Pancreas (tissue), 10 donors: ENCODE data around the gene CLN5. TPM values are rescaled to one million over a fixed set of nuclear protein-coding genes. Genes with fewer than 3 reads are reported as not detected.

Experiments
- ATAC-seq, 4 donors: fragments of 200-7000 bp; cut with Tn5 transposase; one replicate each; pipeline versions ENCODE4 v1.8.0 to v1.9.1; 2020; ENCODE audit warnings: mild to moderate bottlenecking in 4 of 4, moderate library complexity in 4 of 4
- DNase-seq, 6 donors: peaks; one replicate each; pipeline ENCODE4 v3.0.0-alpha.2; 2020
- FAIRE-seq: peaks from 2 replicates; lab custom pipeline; 2012; peaks lifted over from hg19 to GRCh38; lab: Jason Lieb, UNC
- H3K27ac ChIP-seq, 4 donors: fragments of 200-600 bp; sonication (generic); 1 replicate in 3 of 4; 2 replicates in 1 of 4; pipeline versions ENCODE4 v1.5.0 to v1.8.0; 2020
- H3K27me3 ChIP-seq, 4 donors: fragments of 200-600 bp; one replicate each; pipeline ENCODE4 v1.8.0; 2021
- H3K36me3 ChIP-seq, 3 donors: fragments of 200-600 bp; sonication (generic) in 1 of 3; one replicate each; pipeline versions ENCODE4 v1.5.0 to v1.8.0; 2020 to 2021
- H3K4me1 ChIP-seq, 3 donors: fragments of 200-600 bp; one replicate each; pipeline ENCODE4 v1.8.0; 2021
- H3K4me3 ChIP-seq, 4 donors: fragments of 200-600 bp; sonication (generic) in 2 of 4; one replicate each; pipeline versions ENCODE4 v1.5.0 to v1.8.0; 2020 to 2021
- H3K9me3 ChIP-seq, 4 donors: fragments of 200-600 bp; one replicate each; pipeline ENCODE4 v1.8.0; 2021
- WGBS, 2 donors: extraction: QIAGEN DNeasy Blood & Tissue Kit; methylation state at CpG; one replicate each; pipeline ENCODE4 v1.1.7; 2013; 5-methylcytosine and 5-hydroxymethylcytosine counted together
- intact Hi-C, 3 donors: fragments of 100-400 bp; cut with DNase I; formaldehyde crosslinking; loops; one replicate each; pipeline versions ENCODE4 v1.11.1 to v1.14.2; 2022
- polyA plus RNA-seq, 2 donors: library from polyadenylated mRNA; stranded (reverse); fragments of 200-250 nt; gene quantifications; one replicate each; pipeline ENCODE4 v1.2.3, GENCODE V29; 2013
- total RNA-seq, 6 donors: library from RNA; stranded (reverse); fragmentation: NEBNext Ultra II Directional in 4 of 6; extraction: Animal tissue kit (Norgen Biotek cat#: 25700) in 4 of 6; gene quantifications; one replicate each; pipeline versions ENCODE4 v1.2.1 to v1.2.4, GENCODE V29; 2021 to 2023
- TF ChIP-seq, protein P1 (sequence below), 4 donors: fragments of 200-600 bp; sonication (generic) in 3 of 4; IDR thresholded peaks; one replicate each; pipeline versions ENCODE4 v1.5.0 to v1.8.0; 2021; ENCODE audit warnings: antibody characterized with exemption in 4 of 4
- donor health status: healthy with polysubstance abuse.
- donor health status: DM: no; HTN: no; CAD: no; lungs with moderate emphysema.
- donor health status: DM: no; HTN: no; CAD: no.
- donor health status: control.
- donor health status: control.
- donor health status: Bipolar disorder and iron deficiency.
- donor health status: DM: yes; HTN: yes; CAD: no.
- donor health status: DM: no; HTN: no; CAD: no.
- donor health status: DM: no; HTN: no; CAD: no.
- donor health status: DM: yes; HTN: yes; CAD: no.

CLN5 gene
- total and polyA plus RNA-seq, 8 donors = 9.1 to 24.3 (median 18.1) TPM

DNA sequence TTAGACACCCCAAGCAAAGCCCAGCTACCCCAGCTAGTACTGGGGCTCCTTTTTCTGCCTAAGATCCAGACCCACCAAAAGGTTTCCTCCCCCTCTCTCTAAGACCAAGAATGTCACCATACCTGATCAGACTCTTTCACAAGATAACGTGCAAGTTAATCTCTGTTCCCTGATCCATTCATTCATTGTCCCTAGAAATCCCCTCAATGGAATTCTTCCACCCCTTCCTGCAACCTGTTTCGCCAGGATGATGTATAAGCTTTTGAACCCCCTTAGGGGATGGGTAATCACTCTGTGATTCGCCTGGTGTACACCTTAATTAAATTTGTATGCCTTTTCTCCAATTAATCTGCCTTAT is 17.3 kb upstream of the CLN5 start:
- H3K4me1 ChIP-seq = no peaks in the 10 kb centered on the region
- FAIRE-seq = no peak
- H3K27me3 ChIP-seq = peaks cover 0 to 10% (median 0%) of the 10 kb centered on the region in 4 donors
- ATAC-seq = no peak
- no peak for DNase-seq
- no peaks in the 10 kb centered on the region for H3K36me3 ChIP-seq
- no peak overlapping the region for H3K27ac ChIP-seq
- H3K9me3 ChIP-seq = no peaks in the 10 kb centered on the region
- intact Hi-C loops = no loop called here
- 75 to 88% methylated on average over 3 of the region's 3 CpGs for WGBS, 2 donors
- H3K4me3 ChIP-seq = no peak overlapping the region
- TF ChIP-seq, protein P1, sequence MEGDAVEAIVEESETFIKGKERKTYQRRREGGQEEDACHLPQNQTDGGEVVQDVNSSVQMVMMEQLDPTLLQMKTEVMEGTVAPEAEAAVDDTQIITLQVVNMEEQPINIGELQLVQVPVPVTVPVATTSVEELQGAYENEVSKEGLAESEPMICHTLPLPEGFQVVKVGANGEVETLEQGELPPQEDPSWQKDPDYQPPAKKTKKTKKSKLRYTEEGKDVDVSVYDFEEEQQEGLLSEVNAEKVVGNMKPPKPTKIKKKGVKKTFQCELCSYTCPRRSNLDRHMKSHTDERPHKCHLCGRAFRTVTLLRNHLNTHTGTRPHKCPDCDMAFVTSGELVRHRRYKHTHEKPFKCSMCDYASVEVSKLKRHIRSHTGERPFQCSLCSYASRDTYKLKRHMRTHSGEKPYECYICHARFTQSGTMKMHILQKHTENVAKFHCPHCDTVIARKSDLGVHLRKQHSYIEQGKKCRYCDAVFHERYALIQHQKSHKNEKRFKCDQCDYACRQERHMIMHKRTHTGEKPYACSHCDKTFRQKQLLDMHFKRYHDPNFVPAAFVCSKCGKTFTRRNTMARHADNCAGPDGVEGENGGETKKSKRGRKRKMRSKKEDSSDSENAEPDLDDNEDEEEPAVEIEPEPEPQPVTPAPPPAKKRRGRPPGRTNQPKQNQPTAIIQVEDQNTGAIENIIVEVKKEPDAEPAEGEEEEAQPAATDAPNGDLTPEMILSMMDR (IDR thresholded peaks at IDR 0.05) = no peak

DNA sequence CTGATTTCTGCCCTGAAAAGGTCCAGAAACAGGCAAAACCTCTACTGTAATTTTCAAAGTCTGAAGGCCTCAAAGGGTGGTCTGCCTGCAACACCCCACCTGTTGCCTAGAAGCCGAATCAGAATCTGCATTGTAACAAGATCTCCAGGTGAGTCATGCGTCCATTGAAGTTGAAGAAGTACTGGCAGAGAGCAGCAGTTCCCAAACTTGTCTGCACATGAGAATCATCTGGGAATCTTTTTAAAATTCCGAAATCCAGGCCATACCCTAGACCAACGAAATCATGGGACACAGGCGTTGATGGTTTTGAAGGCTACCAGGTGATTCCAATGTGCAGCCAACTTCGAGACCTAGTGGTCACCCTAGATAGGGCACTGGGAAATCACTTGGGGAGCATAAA is 16.0 kb upstream of the CLN5 start:
- intact Hi-C loops = no loop called here
- TF ChIP-seq, protein P1 (IDR thresholded peaks at IDR 0.05) = no peak
- ATAC-seq (no peak), DNase-seq (no peak), FAIRE-seq (no peak)
- no peak overlapping the region for H3K27ac ChIP-seq
- peaks cover 0 to 7% (median 3%) of the 10 kb centered on the region in 4 donors for H3K27me3 ChIP-seq
- no peak overlapping the region for H3K4me3 ChIP-seq
- peaks cover 0 to 6% (median 4%) of the 10 kb centered on the region in 3 donors for H3K4me1 ChIP-seq
- 75 to 88% methylated on average over 6 of the region's 6 CpGs for WGBS, 2 donors
- H3K9me3 ChIP-seq = no peaks in the 10 kb centered on the region
- H3K36me3 ChIP-seq = no peaks in the 10 kb centered on the region

DNA sequence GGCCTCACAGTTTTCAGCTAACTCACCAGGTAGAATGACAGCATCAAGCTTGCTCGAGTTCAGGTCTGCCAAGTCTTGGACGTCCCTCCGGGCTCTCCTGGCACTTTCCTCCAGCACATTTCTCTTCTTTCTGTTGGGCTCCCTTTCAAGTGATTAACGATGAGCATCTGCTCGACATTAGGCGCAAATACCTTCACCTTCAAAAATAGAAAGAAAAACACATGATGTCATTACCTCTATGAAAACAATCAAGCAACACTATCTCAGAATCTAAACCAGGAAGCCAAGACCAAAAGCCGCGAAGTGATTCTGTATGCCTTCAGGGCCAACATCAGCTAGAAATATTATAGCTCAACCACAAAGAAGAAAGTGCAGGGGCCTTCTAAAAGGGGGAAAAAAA is 15.4 kb upstream of the CLN5 start:
- H3K4me1 ChIP-seq = peaks cover 0 to 6% (median 4%) of the 10 kb centered on the region in 3 donors
- intact Hi-C loops = no loop called here
- DNase-seq = no peak
- FAIRE-seq = no peak
- H3K4me3 ChIP-seq = no peak overlapping the region
- no peak overlapping the region for H3K27ac ChIP-seq
- ATAC-seq = no peak
- WGBS, 2 donors = 61 to 68% methylated on average over 8 of the region's 8 CpGs
- peaks cover 0 to 7% (median 3%) of the 10 kb centered on the region in 4 donors for H3K27me3 ChIP-seq
- H3K9me3 ChIP-seq = no peaks in the 10 kb centered on the region
- no peaks in the 10 kb centered on the region for H3K36me3 ChIP-seq
- TF ChIP-seq, protein P1 (IDR thresholded peaks at IDR 0.05) = no peak

DNA sequence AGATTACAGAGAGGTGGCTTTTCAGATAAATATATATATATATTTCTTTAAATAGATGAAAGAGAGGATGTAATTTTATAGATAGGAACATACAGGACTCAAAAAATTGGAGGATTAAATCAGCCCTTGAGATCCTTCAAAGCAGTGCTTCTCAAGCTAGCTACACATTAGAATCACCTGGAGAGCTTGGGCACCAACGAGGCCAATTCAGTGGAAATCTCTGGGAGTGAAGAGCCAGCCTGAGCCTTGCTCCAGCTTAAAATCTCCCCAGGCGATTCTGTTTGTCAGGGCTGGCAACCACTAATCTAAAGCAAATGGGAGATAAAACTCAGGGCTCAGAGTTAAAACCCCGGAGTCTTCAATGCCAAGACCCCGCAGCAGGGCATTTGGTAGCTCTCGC is 15.0 kb upstream of the CLN5 start:
- H3K9me3 ChIP-seq = no peaks in the 10 kb centered on the region
- no peak for FAIRE-seq
- intact Hi-C loops = no loop called here
- H3K27me3 ChIP-seq = peaks cover 0 to 7% (median 3%) of the 10 kb centered on the region in 4 donors
- H3K27ac ChIP-seq = no peak overlapping the region
- DNase-seq = no peak
- no peaks in the 10 kb centered on the region for H3K36me3 ChIP-seq
- no peak for ATAC-seq
- TF ChIP-seq, protein P1 (IDR thresholded peaks at IDR 0.05) = no peak
- WGBS, 2 donors = 45 to 56% methylated on average over 5 of the region's 5 CpGs
- H3K4me3 ChIP-seq = no peak overlapping the region
- peaks cover 0 to 6% (median 4%) of the 10 kb centered on the region in 3 donors for H3K4me1 ChIP-seq

DNA sequence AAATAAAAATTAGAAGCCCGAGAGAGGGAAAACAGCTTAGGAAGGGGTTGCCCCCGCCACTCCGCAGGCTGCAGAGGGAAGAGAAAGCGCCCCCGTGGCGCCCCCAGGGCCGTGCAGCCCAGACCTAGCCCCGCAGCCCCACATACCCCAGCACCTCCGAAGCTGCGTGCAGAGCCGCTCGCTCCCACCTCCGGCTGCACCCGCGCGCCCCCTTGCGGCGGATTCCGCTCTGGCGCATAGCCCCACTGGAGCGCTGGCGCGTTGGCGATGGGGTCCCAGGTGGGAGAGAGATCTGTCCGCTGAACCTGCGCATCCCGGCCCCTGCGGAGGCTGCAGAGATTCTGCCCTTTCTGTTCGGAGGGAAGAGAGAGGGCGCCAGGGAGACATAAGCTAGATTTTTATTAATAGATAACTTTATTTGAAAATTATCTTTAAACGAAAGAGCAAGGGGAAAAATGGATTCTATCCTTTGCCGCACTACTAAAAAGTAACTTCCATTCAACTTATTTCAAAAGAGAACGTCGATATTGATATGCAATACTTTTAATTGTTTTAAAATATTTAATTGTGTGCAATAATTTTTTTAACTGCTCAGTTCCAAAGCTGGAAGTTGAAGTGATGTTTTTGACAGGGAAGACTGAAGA is 11.7 kb upstream of the CLN5 start:
- WGBS, 2 donors = 2 to 3% methylated on average over 29 to 34 of the region's 34 CpGs
- ATAC-seq = peak; percentile 97 to 100 (median 98)
- TF ChIP-seq, protein P1 (IDR thresholded peaks at IDR 0.05) = peak; percentile 89 to 99 (median 96)

More for the DNA sequence above, 11.7 kb upstream of the CLN5 start:
- peak overlapping the region in 2 of 4 donors; percentile 10 to 38 for H3K4me3 ChIP-seq
- no peaks in the 10 kb centered on the region for H3K9me3 ChIP-seq
- DNase-seq (peak; percentile 51 to 99 (median 78)), FAIRE-seq (no peak)
- no peaks in the 10 kb centered on the region for H3K36me3 ChIP-seq
- no peak overlapping the region for H3K27ac ChIP-seq
- H3K4me1 ChIP-seq = peaks cover 0 to 6% (median 4%) of the 10 kb centered on the region in 3 donors
- intact Hi-C loops = no loop called here
- peaks cover 0 to 7% (median 3%) of the 10 kb centered on the region in 4 donors for H3K27me3 ChIP-seq
